HTERT RPE-1 (cell line): ENCODE measurements around the gene BATF.

Experiments
- in situ Hi-C: fragments of 300-500 bp; cut with MboI; formaldehyde crosslinking; loops from 4 replicates; pipeline ENCODE4 v1.14.3; 2020; ENCODE audit warnings: low sequenced_read_pairs

The BATF gene

GRCh38 chr14:75559451-75560222, 37.4 kb downstream of the BATF start:
- in situ Hi-C loops = no loop called here

DNA sequence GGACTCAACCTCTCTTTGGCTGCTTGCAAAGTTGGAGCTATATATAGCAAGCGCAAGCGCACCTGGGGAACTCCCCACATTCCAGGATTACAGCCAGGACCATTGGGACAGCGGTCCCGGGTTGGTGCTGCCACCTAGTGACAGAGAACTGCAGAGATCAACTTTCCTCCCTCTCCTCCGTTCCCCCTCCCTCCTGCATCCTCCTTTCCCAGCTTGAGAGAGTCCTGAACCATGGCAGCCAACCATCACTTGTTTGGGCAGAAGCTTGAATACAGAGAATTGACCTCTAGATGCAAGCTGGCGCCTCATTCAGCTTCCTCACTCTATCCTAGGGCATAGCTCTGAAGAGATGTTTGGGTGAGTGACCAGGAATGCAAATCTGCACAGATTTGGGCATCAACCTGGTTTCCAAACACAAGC, 38.8 kb downstream of the BATF start:
- in situ Hi-C loops = no loop called here

GRCh38 chr14:75562089-75562488, 39.8 kb downstream of the BATF start:
- in situ Hi-C loops = no loop called here

- in situ Hi-C loops = no loop called here
Measured at GRCh38 chr14:75562489-75562888, 40.2 kb downstream of the BATF start.

- in situ Hi-C loops = no loop called here
Measured at GRCh38 chr14:75563931-75564330, 41.7 kb downstream of the BATF start.

GRCh38 chr14:75565056-75565455, 42.8 kb downstream of the BATF start:
- in situ Hi-C loops = no loop called here

DNA sequence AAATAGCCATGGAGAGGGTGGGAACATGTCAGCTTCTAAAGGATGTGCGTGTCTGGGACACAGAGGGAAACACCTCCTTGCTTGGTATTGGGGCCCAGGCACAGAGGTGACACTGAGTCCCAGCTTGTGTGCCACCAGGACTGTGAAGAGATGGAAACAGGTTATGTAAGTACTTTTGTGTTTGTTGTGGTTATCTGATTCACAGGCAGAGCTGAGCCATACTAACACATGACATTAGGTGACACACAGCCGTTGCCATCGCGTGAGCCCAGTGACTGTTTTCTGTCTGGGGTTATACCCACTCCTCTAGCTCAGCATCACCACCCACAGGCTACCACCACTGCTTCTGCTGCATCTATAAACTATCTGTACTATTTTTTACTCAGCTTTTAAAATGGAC, 44.1 kb downstream of the BATF start:
- in situ Hi-C loops = no loop called here

DNA sequence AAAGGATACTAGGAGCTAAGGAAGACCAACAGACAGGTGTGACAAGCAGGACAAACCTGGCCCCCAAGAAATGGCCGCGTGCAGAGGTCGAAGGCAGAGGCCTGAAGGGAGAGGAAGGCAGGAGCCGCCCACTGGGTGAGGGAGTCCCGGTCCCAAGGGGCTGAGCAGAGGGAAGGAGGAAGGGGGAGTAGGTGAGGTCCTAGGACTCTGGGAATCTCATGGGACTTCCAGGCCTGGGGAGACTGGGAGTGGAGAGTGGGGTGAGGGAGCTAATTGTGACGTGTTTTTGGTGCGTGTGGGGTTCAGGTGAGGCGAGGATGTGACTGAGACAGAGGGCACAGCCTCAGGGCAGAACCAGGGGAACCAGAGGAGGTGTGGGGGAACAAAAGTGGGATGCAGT, 44.5 kb downstream of the BATF start:
- in situ Hi-C loops = no loop called here

DNA sequence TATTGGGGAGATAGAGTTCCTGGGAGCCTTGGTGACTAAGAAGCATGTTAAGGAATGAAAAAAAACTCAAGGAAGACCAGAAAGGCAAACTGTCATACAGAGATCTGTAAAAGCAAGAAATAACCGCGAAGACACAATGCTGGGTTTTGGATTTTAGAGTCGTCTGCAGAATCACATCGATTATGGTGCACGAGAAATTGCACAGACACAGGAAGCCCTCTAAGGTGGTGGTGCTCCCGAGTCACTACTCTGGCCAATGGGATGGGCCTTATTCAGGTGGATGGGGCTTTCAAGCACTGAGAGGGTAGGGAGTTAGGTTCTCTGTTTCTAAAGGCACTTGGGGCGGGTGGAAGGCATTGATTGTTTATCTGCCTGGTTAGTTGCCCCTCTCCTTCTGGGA, 45.9 kb downstream of the BATF start:
- in situ Hi-C loops = no loop called here

DNA sequence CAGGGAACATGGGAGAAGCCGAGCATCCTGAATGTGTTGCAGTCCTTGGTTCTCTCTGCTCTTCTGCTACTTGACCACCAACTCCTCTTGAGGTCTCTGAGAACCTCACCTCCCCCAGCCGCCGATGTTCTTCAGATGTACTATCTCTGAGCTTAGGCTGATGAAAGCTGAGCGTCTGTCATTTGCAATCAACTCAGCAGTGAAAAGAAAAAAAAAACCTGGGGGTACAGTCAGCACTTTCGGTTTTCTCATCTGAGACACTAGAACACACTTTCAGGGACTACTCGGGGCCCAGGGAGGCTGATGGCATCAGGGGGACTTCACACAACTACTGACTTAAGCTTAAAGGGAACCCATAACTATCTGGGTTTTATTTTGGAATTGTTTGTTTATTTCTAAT, 46.5 kb downstream of the BATF start:
- in situ Hi-C loops = no loop called here

- in situ Hi-C loops = no loop called here
Measured at GRCh38 chr14:75570797-75571196, 48.5 kb downstream of the BATF start.

- in situ Hi-C loops = no loop called here
Measured at GRCh38 chr14:75572104-75572503, 49.8 kb downstream of the BATF start.

DNA sequence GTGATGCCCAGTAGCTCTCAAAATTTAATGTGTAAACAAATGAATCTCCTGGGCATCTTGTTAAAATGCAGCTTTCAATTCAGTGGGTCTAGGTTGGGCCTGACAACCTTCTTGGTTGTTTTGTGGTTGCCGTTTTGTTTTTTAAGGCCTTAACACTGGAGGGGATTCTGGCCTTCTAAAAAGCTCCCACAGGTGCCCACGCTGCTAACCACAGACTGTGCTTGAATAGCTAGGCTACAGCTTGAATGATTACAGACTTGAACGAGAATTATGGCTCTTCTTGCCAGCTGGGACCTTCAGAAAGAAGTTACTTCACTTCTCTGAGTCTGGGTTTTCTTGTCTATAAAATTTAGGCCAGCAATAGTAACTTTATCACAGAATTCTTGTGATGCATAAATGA, 54.8 kb downstream of the BATF start:
- in situ Hi-C loops = no loop called here

- in situ Hi-C loops = no loop called here
Measured at GRCh38 chr14:75577729-75578101, 55.4 kb downstream of the BATF start.

DNA sequence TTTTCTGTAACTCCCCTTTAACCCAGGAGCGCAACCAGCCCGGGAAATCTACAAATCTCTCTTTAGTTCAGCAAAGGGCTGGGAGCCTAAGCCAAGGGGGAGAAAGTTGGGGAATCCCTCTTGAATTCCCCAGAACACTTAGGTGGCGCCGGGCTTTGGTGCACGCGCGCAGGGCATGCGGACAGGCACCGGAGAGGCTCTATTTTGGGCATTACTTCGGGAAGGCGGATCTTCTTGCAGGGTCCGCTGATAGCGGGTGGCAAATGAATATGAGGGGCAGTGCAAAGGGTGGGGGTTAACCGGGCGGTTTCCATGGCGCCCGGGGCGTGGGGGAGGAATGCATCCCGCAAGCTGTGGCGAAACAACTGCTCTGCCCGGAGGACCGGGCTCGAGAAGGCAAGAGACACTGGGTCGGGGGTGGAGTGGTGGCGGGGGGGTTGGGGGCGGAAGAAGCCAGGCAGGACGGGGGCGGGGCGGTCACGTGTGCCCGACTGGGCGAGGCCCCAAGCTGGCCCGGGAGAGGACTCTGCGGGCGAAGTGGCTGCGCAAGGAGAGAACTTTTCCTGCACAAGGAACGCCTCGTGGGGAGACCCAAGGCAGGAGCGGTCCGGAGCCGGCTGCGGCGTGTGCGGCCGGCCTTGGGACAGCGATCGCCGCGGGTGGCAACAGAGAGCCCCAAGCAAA, 56.0 kb downstream of the BATF start, which contains the start of gene FLVCR2:
FLVCR2 (plus strand) TSS at position 519 of the 684 bp plus-strand sequence. CDS start 353 bp downstream, outside the sequence.
- in situ Hi-C loops = no loop called here

DNA sequence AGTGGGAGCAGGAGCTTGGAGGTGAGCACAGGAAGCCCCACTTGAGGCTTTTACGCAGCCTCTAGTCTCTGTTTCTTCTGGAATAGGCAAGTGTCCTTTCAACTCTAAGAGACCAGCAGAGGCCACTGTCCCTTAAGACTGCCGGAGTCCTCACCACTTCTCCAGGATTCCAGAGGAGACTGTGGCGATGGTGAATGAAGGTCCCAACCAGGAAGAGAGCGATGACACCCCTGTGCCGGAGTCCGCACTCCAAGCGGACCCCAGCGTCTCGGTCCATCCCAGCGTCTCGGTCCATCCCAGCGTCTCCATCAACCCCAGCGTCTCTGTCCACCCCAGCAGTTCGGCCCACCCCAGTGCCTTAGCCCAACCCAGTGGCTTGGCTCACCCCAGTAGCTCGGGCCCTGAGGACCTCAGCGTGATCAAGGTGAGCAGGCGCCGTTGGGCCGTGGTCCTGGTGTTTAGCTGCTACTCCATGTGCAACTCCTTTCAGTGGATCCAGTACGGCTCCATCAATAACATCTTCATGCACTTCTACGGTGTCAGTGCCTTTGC, 56.6 kb downstream of the BATF start:
- in situ Hi-C loops = no loop called here

GRCh38 chr14:75579338-75579864, 57.1 kb downstream of the BATF start:
- in situ Hi-C loops = no loop called here

GRCh38 chr14:75579882-75580281, 57.6 kb downstream of the BATF start:
- in situ Hi-C loops = no loop called here

- in situ Hi-C loops = no loop called here
Measured at GRCh38 chr14:75587388-75587787, 65.1 kb downstream of the BATF start.

DNA sequence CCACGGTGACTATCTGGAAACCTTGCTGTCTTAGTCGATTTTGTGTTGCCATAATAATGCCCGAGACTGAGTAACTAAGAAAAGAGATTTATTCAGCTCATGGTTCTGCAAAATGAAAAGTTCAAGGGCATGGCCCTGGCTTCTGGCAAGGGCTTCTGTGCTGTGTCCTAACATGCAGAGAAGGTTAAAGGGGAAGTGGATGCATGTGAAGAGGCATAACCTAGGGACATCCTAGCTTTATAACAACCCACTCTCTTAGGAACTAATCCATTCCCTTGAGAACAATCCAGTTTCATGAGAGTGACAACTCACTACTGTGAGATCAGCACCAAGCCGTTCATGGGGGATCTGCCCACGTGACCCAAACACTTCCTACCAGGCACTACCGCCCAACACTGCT, 67.7 kb downstream of the BATF start:
- in situ Hi-C loops = no loop called here

GRCh38 chr14:75591331-75591946, 69.2 kb downstream of the BATF start:
- in situ Hi-C loops = no loop called here
